LNCaP clone FGC (cell line): ENCODE results near the gene CDC14A.

Experiments
- DNase-seq: peaks from one replicate; pipeline ENCODE4 v3.0.0-alpha.2; 2011; ENCODE audit warnings: low read depth
- H3K4me3 ChIP-seq: 2 replicates; pipeline ENCODE4 v1.5.1; 2011; ENCODE audit warnings: mild to moderate bottlenecking, low read depth, low read length, control low read depth
- TF ChIP-seq, protein P1 (sequence below): IDR thresholded peaks from 2 replicates; pipeline ENCODE4 v1.5.1; 2012; ENCODE audit warnings: mild to moderate bottlenecking; ENCODE audit not compliant: control insufficient read depth, insufficient read depth; ENCODE audit errors: extremely low read depth

CDC14A gene

DNA sequence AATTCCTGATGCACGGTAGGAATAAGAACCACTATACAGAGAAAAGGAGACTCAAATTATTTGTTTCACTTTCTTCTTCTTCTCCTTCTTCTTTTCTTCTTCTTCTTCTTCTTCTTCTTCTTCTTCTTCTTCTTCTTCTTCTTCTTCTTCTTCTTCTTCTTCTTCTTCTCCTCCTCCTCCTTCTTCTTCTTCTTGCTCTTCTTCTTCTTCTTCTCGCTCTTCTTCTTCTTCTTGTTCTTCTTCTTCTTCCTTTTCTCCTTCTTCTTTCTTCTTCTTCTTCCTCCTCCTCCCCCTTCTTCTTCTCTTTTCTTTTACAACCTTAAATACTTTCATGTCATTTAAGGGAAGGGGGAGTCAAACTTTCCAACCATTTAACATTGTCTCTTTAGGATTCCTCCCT, 174.6 kb downstream of the CDC14A start:
- TF ChIP-seq, protein P1, sequence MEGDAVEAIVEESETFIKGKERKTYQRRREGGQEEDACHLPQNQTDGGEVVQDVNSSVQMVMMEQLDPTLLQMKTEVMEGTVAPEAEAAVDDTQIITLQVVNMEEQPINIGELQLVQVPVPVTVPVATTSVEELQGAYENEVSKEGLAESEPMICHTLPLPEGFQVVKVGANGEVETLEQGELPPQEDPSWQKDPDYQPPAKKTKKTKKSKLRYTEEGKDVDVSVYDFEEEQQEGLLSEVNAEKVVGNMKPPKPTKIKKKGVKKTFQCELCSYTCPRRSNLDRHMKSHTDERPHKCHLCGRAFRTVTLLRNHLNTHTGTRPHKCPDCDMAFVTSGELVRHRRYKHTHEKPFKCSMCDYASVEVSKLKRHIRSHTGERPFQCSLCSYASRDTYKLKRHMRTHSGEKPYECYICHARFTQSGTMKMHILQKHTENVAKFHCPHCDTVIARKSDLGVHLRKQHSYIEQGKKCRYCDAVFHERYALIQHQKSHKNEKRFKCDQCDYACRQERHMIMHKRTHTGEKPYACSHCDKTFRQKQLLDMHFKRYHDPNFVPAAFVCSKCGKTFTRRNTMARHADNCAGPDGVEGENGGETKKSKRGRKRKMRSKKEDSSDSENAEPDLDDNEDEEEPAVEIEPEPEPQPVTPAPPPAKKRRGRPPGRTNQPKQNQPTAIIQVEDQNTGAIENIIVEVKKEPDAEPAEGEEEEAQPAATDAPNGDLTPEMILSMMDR: no peak
- no peak for DNase-seq
- H3K4me3 ChIP-seq: no peak overlapping the region

DNA sequence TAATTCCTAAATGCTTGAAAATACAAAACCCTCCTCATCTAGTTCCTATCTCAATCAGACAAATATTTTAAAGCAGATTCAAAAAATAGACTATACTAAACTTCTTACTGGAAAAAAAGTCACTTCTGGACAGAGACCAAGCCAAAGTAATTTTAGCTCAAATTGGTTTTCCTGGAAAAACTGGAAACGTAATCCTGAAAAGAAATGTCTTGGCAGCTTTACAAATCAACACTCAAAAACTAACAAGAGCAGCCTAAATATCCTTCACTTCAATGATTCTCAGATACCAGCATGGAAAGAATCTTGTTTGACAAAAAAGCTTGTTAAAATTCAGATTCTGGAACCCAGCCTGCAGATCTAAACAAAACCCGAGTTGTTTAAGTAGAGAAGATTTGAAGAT, 176.6 kb downstream of the CDC14A start:
- no peak overlapping the region for H3K4me3 ChIP-seq
- peak; percentile 27 for DNase-seq
- TF ChIP-seq, protein P1: no peak

DNA sequence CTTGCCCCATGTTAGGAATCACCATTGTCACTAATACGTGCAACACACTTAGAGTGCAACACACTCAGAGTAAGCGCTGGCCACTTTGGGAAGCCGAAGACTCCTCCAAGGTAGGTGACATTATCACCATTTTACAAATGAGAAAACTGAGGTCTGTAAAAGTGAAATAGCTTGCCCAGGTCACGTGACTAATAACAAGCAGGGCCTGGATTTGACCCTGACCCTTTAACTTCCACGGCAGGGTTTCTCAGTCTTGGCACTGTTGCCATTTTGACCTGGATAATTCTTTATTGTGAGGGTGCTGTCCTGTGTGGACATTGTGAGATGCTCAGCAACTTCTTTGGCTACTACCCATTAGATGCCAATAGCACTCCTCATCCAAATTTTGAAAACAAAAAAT, 177.8 kb downstream of the CDC14A start:
- H3K4me3 ChIP-seq: no peak overlapping the region
- no peak for DNase-seq
- TF ChIP-seq, protein P1: no peak

DNA sequence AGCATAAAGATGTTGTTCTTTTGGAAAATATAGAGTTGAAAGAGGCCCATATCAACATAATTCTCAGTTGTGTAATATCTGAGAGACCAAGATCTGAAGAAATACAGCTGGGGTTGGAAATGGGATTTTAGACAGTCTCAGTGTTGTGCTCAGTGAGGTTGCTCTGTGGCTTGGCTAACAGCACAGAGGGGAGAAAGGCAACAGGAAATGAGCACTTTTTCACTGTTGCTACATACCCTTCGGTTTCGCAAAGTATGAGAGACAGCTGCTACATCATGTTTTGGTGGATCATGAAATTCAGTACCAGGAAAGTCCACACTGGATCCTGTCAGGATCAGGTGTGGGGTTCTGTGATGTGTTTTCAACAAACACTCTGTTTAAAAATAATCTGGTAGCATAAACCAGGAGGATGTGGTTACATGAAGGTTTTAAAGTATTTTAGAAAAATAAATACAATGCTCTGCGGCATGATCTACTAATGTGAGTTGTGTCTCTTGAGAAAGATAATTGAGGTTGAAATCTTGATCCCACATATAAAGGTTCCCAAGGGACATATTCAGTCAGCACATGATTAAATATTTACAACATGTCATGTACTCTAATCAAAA, 178.7 kb downstream of the CDC14A start:
- TF ChIP-seq, protein P1: no peak
- no peak for DNase-seq
- no peak overlapping the region for H3K4me3 ChIP-seq

DNA sequence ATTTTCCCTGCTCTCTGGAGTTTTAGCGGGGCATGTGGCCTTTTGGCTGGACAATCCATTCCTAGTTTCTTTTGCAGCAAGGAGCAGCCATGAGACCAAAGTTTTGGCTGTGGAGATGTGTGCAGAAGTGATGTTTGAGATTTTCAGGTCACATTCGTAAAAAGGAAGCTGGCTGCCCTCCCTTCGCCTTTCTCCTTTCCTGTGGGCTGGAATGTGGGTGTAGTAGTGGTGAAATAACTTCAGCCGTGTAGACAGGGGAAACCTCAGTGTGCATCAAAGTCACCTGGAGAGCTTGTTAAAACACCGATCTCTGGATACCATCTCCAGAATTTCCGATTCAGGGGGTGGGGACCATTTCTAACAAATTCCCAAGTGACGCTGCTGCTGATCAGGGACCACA, 180.3 kb downstream of the CDC14A start:
- TF ChIP-seq, protein P1: no peak
- no peak for DNase-seq
- H3K4me3 ChIP-seq: no peak overlapping the region

DNA sequence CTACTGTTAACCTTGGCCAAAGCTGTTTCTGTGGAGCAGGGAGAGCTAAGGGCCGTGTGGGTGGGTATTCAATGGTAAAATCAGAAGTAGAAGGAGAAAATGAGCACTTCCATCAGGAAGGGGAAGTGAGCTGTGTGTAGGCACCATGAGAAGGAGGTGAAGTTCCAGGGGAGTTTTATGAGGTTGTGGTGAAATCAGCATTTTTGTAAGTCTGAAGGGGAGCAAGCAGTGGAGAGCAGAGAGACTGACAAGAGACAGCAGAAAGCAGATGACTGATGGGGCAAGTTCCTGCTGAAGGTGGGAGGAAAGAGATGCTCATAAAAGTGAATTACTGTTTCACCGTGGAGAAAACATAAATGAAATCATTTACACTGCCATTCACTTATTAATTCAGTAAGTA, 183.0 kb downstream of the CDC14A start:
- no peak overlapping the region for H3K4me3 ChIP-seq
- DNase-seq: no peak
- TF ChIP-seq, protein P1: no peak

DNA sequence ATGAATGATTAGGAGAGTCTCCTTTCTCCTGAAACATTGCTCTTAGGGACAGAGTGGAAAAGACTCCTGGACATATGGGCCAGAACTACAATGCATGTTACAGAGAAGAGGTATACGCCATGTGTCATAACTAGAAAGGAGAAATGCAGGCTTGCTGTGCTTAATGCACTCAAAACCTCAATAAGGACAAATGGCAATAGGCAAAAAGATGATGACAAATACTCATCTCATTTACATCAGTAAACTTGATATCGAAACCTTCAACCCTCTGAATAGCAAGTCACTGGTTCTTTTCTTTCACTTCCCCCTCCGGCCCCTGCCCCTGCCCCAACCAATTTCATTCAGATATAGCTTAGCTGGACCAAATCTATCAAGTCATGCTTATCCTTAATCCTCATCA, 183.7 kb downstream of the CDC14A start:
- no peak overlapping the region for H3K4me3 ChIP-seq
- no peak for DNase-seq
- TF ChIP-seq, protein P1: no peak
